Astrocyte of the cerebellum (primary cell): ENCODE measurements around the gene COL11A1.

Experiments used
- DNase-seq: peaks from one replicate; pipeline ENCODE4 v3.0.0-alpha.2; 2011; ENCODE audit warnings: low read depth
- H3K4me3 ChIP-seq: 2 replicates; pipeline ENCODE4 v1.5.1; 2011; ENCODE audit warnings: mild to moderate bottlenecking, low read depth, low read length, moderate library complexity
- CTCF ChIP-seq: IDR thresholded peaks from 2 replicates; pipeline ENCODE4 v1.5.1; 2012; ENCODE audit warnings: low read length, low read depth, moderate library complexity, mild to moderate bottlenecking; ENCODE audit errors: missing control alignments
- in situ Hi-C: cut with HindIII; loops from 2 replicates; pipeline ENCODE4 v1.10.0; 2017; ENCODE audit warnings: low sequenced_read_pairs

Gene COL11A1

GRCh38 chr1:102897557-102897956 is 210.8 kb downstream of the COL11A1 start:
- peak; percentile 60 for DNase-seq
- TF ChIP-seq CTCF: no peak
- H3K4me3 ChIP-seq: no peak overlapping the region
- in situ Hi-C loops: no loop called here

- in situ Hi-C loops: no loop called here
- no peak for DNase-seq
- TF ChIP-seq CTCF: no peak
- no peak overlapping the region for H3K4me3 ChIP-seq
Observed at GRCh38 chr1:102896771-102897170, 211.6 kb downstream of the COL11A1 start.

- no peak for TF ChIP-seq CTCF
- in situ Hi-C loops: no loop called here
- no peak for DNase-seq
- H3K4me3 ChIP-seq: no peak overlapping the region
Observed at GRCh38 chr1:102896286-102896685, 212.0 kb downstream of the COL11A1 start.

GRCh38 chr1:102891868-102892625 is 216.3 kb downstream of the COL11A1 start:
- peak; percentile 26 for DNase-seq
- TF ChIP-seq CTCF: no peak
- in situ Hi-C loops: no loop called here

GRCh38 chr1:102886638-102887037 is 221.7 kb downstream of the COL11A1 start:
- H3K4me3 ChIP-seq: no peak overlapping the region
- in situ Hi-C loops: no loop called here
- TF ChIP-seq CTCF: no peak
- DNase-seq: no peak

More at GRCh38 chr1:102891868-102892625, 216.3 kb downstream of the COL11A1 start:
- H3K4me3 ChIP-seq: no peak overlapping the region

- TF ChIP-seq CTCF: no peak
- DNase-seq: no peak
- in situ Hi-C loops: no loop called here
- no peak overlapping the region for H3K4me3 ChIP-seq
Observed at GRCh38 chr1:102884238-102884637, 224.1 kb downstream of the COL11A1 start.
